SK-N-SH treated with all-trans-retinoic acid at 6 μM for 48 hours (cell line): ENCODE data around the gene HOMER1.

Source experiments
- ARNTL ChIP-seq: fragments of 450-650 bp; formaldehyde crosslinking; IDR thresholded peaks from 2 replicates; pipeline ENCODE4 v1.5.0; 2020; ENCODE audit warnings: low read depth, mild to moderate bottlenecking, moderate library complexity, borderline replicate concordance
- BACH2 ChIP-seq: fragments of 250-450 bp; sonication (Bioruptor Pico); IDR thresholded peaks from 2 replicates; pipeline ENCODE4 v1.9.0; 2021; ENCODE audit warnings: mild to moderate bottlenecking, borderline replicate concordance
- CREB5 ChIP-seq: fragments of 250-450 bp; sonication (Bioruptor Pico); IDR thresholded peaks from 2 replicates; pipeline ENCODE4 v1.5.1; 2020; ENCODE audit warnings: low read depth, mild to moderate bottlenecking, moderate library complexity
- GLIS3 ChIP-seq: fragments of 250-450 bp; sonication (Bioruptor Pico); IDR thresholded peaks from 2 replicates; pipeline ENCODE4 v1.5.0; 2020; ENCODE audit warnings: mild to moderate bottlenecking, moderate library complexity
- ISL1 ChIP-seq: fragments of 250-450 bp; sonication (Bioruptor Pico); IDR thresholded peaks from 2 replicates; pipeline ENCODE4 v2.1.2; 2022; ENCODE audit warnings: mild to moderate bottlenecking, moderate library complexity
- PATZ1 ChIP-seq: fragments of 250-450 bp; sonication (Bioruptor Pico); IDR thresholded peaks from 2 replicates; pipeline ENCODE4 v1.8.0; 2020; ENCODE audit warnings: mild to moderate bottlenecking, moderate library complexity, borderline replicate concordance
- PPARA ChIP-seq: fragments of 250-450 bp; sonication (Bioruptor Pico); IDR thresholded peaks from 2 replicates; pipeline ENCODE4 v1.5.0; 2020; ENCODE audit warnings: mild to moderate bottlenecking, borderline replicate concordance
- TOX ChIP-seq: fragments of 250-450 bp; sonication (Bioruptor Pico); IDR thresholded peaks from 2 replicates; pipeline ENCODE4 v1.8.0; 2021; ENCODE audit warnings: mild to moderate bottlenecking, moderate library complexity, borderline replicate concordance
- ZFP3 ChIP-seq: fragments of 250-450 bp; sonication (Bioruptor Pico); IDR thresholded peaks from 2 replicates; pipeline ENCODE4 v1.5.0; 2020; ENCODE audit warnings: mild to moderate bottlenecking, moderate library complexity
- ZFP30 ChIP-seq: fragments of 450-650 bp; formaldehyde crosslinking; IDR thresholded peaks from 2 replicates; pipeline ENCODE4 v1.5.0; 2022; ENCODE audit warnings: mild to moderate bottlenecking, moderate library complexity
- ZNF565 ChIP-seq: fragments of 450-650 bp; formaldehyde crosslinking; conservative IDR thresholded peaks from 2 replicates; pipeline ENCODE4 v1.5.0; 2020; ENCODE audit warnings: low read depth, mild to moderate bottlenecking, moderate library complexity
- ZNF70 ChIP-seq: fragments of 450-650 bp; formaldehyde crosslinking; IDR thresholded peaks from 2 replicates; pipeline ENCODE4 v1.5.0; 2020; ENCODE audit warnings: mild to moderate bottlenecking, moderate library complexity

- TF ChIP-seq ZFP30 (no peak), ISL1 (CRISPR knock-in tag) (peak; percentile 94), PPARA (no peak), CREB5 (CRISPR knock-in tag) (peak; percentile 32; the same call in 1 of the 2 replicates), ZFP3 (CRISPR knock-in tag) (no peak), PATZ1 (CRISPR knock-in tag) (no peak), ARNTL (CRISPR knock-in tag) (no peak), ZNF70 (CRISPR knock-in tag) (no peak), TOX (no peak), BACH2 (CRISPR knock-in tag) (no peak), ZNF565 (CRISPR knock-in tag) (no peak), GLIS3 (CRISPR knock-in tag) (no peak)
These were observed 57.5 kb downstream of the HOMER1 start for GRCh38 chr5:79456400-79456799.
